ENCODE data around the gene HDGFL2.
"Not testable (repeated sequence)": the region's sequence is repeated elsewhere in the genome, so short reads cannot be mapped to it uniquely, and the experiment has no call there.

HDGFL2 gene

GRCh38 chr19:4539693-4540581 lies 67.8 kb downstream of the HDGFL2 start, which contains the start of gene LRG1:
Gene LRG1 (minus strand): TSS chr19:4540036. CDS start chr19:4540013, 23 bp downstream.
- DNase-seq (ENCODE audit: low read depth): no peak
- TF ChIP-seq, protein P1, sequence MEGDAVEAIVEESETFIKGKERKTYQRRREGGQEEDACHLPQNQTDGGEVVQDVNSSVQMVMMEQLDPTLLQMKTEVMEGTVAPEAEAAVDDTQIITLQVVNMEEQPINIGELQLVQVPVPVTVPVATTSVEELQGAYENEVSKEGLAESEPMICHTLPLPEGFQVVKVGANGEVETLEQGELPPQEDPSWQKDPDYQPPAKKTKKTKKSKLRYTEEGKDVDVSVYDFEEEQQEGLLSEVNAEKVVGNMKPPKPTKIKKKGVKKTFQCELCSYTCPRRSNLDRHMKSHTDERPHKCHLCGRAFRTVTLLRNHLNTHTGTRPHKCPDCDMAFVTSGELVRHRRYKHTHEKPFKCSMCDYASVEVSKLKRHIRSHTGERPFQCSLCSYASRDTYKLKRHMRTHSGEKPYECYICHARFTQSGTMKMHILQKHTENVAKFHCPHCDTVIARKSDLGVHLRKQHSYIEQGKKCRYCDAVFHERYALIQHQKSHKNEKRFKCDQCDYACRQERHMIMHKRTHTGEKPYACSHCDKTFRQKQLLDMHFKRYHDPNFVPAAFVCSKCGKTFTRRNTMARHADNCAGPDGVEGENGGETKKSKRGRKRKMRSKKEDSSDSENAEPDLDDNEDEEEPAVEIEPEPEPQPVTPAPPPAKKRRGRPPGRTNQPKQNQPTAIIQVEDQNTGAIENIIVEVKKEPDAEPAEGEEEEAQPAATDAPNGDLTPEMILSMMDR (IDR thresholded peaks at IDR 0.05; ENCODE audit: control insufficient read depth, insufficient read depth, low read depth, low read length, missing control alignments): no peak
- H3K4me3 ChIP-seq (ENCODE audit: control insufficient read depth, low read depth, low read length): no peak within 1 kb of the TSS

- TF ChIP-seq, protein P1 (IDR thresholded peaks at IDR 0.05; ENCODE audit: control insufficient read depth, insufficient read depth, low read depth, low read length, missing control alignments): no peak
- no peak for DNase-seq (ENCODE audit: low read depth)
- H3K4me3 ChIP-seq (ENCODE audit: control insufficient read depth, low read depth, low read length): no peak overlapping the region
Measured at GRCh38 chr19:4541114-4541805, 69.2 kb downstream of the HDGFL2 start.

DNA sequence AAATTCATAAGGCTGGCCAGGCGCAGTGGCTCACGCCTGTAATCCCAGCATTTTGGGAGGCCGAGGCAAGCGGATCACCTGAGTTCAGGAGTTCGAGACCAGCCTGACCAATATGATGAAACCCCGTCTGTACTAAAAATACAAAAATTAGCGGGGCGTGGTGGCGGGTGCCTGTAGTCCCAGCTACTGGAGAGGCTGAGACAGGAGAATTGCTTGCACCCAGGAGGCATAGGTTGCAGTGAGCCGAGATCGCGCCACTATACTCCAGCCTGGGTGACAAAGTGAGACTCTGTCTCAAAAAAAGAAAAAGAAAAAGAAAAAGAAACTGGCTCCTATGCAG lies 69.7 kb downstream of the HDGFL2 start:
- not testable (repeated sequence) for H3K4me3 ChIP-seq (ENCODE audit: control insufficient read depth, low read depth, low read length); DNase-seq (ENCODE audit: low read depth)

- no peak overlapping the region for H3K4me3 ChIP-seq (ENCODE audit: control insufficient read depth, low read depth, low read length)
- TF ChIP-seq, protein P1 (IDR thresholded peaks at IDR 0.05; ENCODE audit: control insufficient read depth, insufficient read depth, low read depth, low read length, missing control alignments): no peak
- no peak for DNase-seq (ENCODE audit: low read depth)
Measured at GRCh38 chr19:4542896-4543841, 71.1 kb downstream of the HDGFL2 start.

DNA sequence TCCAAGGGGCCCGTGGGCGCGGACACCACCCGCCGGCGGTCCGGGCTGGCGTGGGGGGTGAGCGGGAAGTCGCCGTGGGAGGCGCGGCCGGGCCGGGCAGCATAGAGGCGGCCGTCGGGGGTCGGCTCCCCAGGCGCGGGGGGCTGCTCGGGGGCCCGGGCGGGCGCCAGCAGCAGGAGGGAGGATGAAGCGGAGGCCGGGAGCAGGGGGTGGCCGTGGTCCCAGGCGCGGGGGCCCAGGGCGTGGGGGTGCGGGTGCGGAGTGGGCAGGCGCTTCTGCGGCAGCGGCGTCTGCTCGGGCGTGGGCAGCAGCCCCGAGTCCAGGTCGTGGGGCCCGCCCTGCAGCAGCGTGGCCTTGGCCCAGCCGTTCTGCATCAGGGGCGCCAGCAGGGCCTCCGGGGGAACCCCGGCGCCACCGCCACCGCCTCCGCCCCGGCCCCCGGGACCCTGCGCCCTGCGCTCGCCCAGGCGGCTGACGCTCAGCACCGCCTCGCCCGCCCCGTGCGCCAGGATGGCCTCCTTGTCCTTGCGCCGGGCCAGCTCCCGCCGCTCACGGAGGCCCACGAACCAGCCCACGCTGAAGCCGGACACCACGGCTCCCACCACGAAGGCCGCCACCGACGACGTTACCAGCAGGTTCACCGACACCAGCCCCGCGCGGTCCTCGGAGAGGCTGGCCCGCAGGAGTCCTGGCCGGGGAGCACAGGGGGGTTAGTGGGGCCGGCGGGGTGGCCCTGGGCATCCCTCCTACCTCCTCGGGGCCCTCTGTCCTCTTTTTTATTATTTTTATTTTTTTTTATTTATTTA lies 71.9 kb downstream of the HDGFL2 start:
- DNase-seq (ENCODE audit: low read depth): no peak
- TF ChIP-seq, protein P1 (IDR thresholded peaks at IDR 0.05; ENCODE audit: control insufficient read depth, insufficient read depth, low read depth, low read length, missing control alignments): no peak
- H3K4me3 ChIP-seq (ENCODE audit: control insufficient read depth, low read depth, low read length): no peak overlapping the region

DNA sequence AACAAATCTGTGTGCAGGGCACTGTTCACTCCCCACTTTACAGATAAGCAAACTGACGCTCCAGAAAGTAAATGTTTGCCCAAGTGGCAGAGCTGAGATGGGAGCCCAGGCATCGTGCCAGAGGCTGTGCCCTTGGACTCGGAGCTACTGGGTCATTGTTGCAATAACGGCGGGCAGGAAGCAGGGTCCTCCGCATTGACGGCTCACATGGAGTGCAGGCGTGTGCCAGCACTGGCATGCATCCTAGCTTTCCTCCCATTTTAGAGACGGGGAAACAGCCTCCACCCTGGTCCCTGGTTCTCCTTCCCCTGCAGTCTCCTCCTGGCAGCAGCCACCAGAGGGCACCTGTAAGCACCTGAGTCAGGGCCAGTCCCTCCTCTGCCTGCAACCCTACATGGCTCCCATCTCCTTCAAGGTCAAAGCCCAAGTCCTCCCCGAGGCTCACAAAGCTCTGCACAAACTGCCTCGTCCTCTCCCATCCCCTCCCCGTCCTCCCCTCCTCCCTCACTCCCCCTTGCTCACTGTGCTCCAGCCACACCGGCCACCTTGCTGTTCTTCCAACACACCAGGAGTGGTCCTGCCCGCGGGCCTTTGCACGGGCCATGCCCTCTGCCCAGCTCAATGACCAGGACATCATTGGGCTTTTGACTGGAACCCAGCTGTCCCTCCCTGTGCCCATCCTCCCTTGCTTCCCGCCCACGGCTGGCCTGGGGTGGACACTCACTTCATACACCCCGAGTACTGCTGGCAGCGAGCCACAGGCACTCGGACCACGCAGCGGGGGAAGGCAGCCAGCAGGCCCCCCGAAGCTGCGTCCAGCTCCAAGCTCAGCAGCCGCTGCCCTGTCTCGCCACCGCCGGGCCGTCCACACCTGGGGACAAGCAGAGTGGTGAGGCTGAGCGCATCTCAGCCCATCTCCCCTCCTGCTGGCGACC lies 75.5 kb downstream of the HDGFL2 start:
- no peak for DNase-seq (ENCODE audit: low read depth)

More for the DNA sequence above, 75.5 kb downstream of the HDGFL2 start:
- no peak overlapping the region for H3K4me3 ChIP-seq (ENCODE audit: control insufficient read depth, low read depth, low read length)
- TF ChIP-seq, protein P1 (IDR thresholded peaks at IDR 0.05; ENCODE audit: control insufficient read depth, insufficient read depth, low read depth, low read length, missing control alignments): peak; percentile 30
